Panc1 (cell line): ENCODE results near the gene KCNAB1.

ENCODE experiments used
- POLR2AphosphoS5 ChIP-seq: IDR thresholded peaks from 2 replicates; pipeline ENCODE4 v1.6.1; 2012; ENCODE audit warnings: mild to moderate bottlenecking, low read depth, low read length, moderate library complexity
- REST ChIP-seq, 2 experiments: IDR thresholded peaks; 2 replicates each; pipeline ENCODE4 v1.6.1; 2011 to 2012; ENCODE audit warnings: low read depth in 2 of 2, control low read depth in 1 of 2, low read length in 1 of 2, mild to moderate bottlenecking in 1 of 2, moderate library complexity in 1 of 2; ENCODE audit not compliant: insufficient read depth in 1 of 2
- SIN3A ChIP-seq: IDR thresholded peaks from 2 replicates; pipeline ENCODE4 v1.6.1; 2012; ENCODE audit warnings: low read depth, mild to moderate bottlenecking, low read length, moderate library complexity, borderline replicate concordance; ENCODE audit not compliant: insufficient read depth
- TCF7L2 ChIP-seq: IDR thresholded peaks from 2 replicates; pipeline ENCODE4 v1.6.1; 2011; ENCODE audit warnings: mild to moderate bottlenecking, low read depth, low read length, inconsistent platforms
- TF ChIP-seq, protein P1 (sequence below): fragments of 450-650 bp; IDR thresholded peaks from 2 replicates; pipeline ENCODE4 v1.5.1; 2017; ENCODE audit warnings: mild to moderate bottlenecking

DNA sequence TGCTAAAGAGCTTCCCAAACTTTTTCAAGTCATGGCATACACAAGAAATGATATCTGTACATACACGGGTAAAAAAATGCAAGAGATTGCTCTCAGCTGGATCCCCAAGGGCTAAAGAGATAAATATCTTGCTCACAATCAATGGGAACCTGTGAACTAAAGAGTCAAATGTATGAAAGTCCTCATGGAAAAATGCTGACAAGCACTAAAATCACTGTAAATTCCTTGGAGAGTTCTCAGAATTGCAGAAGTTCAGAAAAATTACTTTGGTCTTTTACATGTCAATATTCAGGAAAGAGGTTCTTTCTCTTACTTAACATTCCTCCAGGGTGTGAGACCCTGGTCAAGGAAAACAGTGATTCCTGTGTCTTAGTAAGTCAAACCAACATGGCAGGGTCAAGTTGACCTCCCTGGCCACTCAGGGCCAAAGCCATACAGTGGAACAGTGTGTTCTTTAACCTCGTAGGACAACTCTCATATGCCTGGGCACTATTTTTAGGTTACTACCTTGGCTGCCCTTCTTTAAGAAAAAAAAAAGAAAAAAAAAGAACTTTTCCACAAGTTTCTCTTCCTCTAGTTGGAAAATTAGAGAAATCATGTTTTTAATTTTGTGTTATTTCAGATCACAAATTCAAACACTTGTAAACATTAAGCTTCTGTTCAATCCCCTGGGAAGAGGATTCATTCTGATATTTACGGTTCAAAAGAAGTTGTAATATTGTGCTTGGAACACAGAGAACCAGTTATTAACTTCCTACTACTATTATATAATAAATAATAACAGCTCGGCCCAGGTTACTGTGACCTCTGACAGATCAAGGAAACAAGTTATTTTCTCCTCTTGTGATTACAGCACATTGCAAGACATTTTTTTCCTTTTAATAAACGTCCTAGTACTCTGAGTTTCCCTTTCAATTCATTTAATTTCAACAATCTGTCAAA, 422.0 kb downstream of the KCNAB1 start:
- TF ChIP-seq, protein P1, sequence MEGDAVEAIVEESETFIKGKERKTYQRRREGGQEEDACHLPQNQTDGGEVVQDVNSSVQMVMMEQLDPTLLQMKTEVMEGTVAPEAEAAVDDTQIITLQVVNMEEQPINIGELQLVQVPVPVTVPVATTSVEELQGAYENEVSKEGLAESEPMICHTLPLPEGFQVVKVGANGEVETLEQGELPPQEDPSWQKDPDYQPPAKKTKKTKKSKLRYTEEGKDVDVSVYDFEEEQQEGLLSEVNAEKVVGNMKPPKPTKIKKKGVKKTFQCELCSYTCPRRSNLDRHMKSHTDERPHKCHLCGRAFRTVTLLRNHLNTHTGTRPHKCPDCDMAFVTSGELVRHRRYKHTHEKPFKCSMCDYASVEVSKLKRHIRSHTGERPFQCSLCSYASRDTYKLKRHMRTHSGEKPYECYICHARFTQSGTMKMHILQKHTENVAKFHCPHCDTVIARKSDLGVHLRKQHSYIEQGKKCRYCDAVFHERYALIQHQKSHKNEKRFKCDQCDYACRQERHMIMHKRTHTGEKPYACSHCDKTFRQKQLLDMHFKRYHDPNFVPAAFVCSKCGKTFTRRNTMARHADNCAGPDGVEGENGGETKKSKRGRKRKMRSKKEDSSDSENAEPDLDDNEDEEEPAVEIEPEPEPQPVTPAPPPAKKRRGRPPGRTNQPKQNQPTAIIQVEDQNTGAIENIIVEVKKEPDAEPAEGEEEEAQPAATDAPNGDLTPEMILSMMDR, result no peak
- no peak for TF ChIP-seq TCF7L2
- no peak for TF ChIP-seq REST (IDR thresholded peaks at IDR 0.05; ENCODE audit: insufficient read depth in 1 of 2, low read depth in 2 of 2, low read length in 1 of 2)
- no peak for TF ChIP-seq POLR2AphosphoS5
- TF ChIP-seq SIN3A, result no peak
